ENCODE measurements around the gene NAV2. TPM values are rescaled to one million over a fixed set of nuclear protein-coding genes. Genes with fewer than 3 reads are reported as not detected.
A peak's percentile ranks its signal among the peaks of the same experiment; 100 is the strongest.

Gene NAV2
- total RNA-seq, 1 experiment from 2014 or later, result 23.3 TPM

DNA sequence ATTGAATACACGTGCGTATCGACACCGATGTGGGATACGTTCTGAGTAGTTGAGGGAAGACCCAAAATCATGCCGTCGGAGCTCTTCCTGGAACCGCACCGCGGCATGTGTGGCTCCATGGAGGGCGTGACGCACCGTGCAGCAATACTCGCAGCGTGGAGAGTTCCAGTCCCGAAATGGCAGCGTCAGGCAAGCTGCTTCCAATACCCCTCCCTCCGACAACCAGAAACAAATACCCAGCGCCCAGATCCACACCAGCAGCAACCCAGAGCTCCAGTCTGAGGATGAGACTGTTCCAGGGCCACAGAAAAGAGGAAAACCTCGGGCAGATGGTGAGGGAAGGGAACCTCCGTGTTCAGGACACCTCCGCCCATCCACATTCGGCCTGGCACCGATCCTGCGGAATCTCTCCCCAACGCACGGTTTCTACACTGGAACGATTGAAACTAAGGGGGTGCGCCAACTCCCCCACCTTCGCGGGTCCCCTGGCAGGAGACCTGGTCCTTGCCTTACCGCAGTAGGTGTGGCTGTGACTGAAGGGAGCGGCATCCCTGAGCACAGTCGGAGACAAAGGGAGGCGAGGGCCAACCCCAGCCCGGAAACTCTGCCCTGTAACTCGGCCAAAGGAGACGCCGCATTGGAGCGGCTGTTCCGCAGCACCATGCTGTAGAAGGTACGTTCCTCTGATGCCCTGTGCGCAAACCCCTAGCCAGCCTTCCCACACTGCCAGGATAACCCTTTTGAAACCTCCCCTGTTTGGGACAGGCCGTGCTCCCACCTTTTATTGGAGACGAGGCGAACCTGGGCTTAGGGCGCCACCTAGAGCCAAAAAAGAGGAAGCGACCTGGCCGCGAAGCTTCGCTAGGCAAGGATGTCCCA is 419.4 kb downstream of the NAV2 start:
- TF ChIP-seq, protein P1, sequence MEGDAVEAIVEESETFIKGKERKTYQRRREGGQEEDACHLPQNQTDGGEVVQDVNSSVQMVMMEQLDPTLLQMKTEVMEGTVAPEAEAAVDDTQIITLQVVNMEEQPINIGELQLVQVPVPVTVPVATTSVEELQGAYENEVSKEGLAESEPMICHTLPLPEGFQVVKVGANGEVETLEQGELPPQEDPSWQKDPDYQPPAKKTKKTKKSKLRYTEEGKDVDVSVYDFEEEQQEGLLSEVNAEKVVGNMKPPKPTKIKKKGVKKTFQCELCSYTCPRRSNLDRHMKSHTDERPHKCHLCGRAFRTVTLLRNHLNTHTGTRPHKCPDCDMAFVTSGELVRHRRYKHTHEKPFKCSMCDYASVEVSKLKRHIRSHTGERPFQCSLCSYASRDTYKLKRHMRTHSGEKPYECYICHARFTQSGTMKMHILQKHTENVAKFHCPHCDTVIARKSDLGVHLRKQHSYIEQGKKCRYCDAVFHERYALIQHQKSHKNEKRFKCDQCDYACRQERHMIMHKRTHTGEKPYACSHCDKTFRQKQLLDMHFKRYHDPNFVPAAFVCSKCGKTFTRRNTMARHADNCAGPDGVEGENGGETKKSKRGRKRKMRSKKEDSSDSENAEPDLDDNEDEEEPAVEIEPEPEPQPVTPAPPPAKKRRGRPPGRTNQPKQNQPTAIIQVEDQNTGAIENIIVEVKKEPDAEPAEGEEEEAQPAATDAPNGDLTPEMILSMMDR (conservative IDR thresholded peaks at IDR 0.05), result peak; percentile 90
- no peak for TF ChIP-seq EZH2 (IDR thresholded peaks at IDR 0.05; ENCODE audit: low read depth)
- peak overlapping the region; percentile 70 for H3K4me2 ChIP-seq
- BruUV-seq (replicated peaks), result no TSS peak
- no peaks in the 10 kb centered on the region for H3K27me3 ChIP-seq (ENCODE audit: insufficient read depth, low read depth)
- peak overlapping the region; percentile 59 for H2AFZ ChIP-seq
- peak overlapping the region; percentile 38; the same call in 1 of the 2 replicates for H3K4me3 ChIP-seq
- no peaks in the 10 kb centered on the region for H3K36me3 ChIP-seq (ENCODE audit: low read depth)
- H3K9me3 ChIP-seq (ENCODE audit: insufficient read depth, low read depth), result no peaks in the 10 kb centered on the region
- DNase-seq, result peak in 1 of 2 experiments; percentile 57
- CTCF ChIA-PET, result interaction anchor here (0.7 to 1.6 kb wide), 6 partner anchors 16 to 229 kb away, joined by 3 to 7 read pairs (median 4); no protein-coding TSS in a partner anchor
- H3K79me2 ChIP-seq (ENCODE audit: low read depth), result no peaks in the 10 kb centered on the region
- intact Hi-C loops (cut with micrococcal nuclease; ENCODE audit: unreplicated experiment), result loop anchor here (1.0 to 10.0 kb wide), 8 partner anchors 181 to 1061 kb away; no protein-coding TSS in a partner anchor
- no peak overlapping the region for H3K27ac ChIP-seq
- H3K4me1 ChIP-seq (replicated peaks; ENCODE audit: insufficient read depth), result no peaks in the 10 kb centered on the region
- no peaks in the 10 kb centered on the region for H3F3A ChIP-seq (ENCODE audit: insufficient read depth, low read depth)
- POLR2A ChIA-PET (ENCODE audit: unreplicated experiment), result no interaction called here
- H3K9me2 ChIP-seq (ENCODE audit: insufficient read depth), result no peaks in the 10 kb centered on the region
- no peaks in the 10 kb centered on the region for H4K20me1 ChIP-seq (ENCODE audit: insufficient read depth)

DNA sequence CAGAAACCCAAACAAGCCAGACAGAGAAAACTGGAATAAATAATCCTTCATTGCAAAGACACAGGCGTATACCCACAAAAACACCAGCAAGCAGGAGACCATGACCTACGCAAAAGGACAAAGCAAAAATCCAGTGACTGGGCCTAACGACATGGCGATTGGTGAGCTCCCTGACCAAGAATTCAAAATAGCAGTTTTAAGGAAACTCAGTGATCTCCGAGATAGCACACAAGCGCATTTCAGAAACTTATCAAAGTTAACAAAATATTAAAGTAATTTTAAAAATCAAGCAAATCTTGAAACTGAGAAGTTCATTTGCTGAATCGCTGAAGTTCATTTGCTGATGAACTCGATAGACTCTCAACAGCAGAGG is 420.0 kb downstream of the NAV2 start:
- no TSS peak for BruUV-seq (replicated peaks)
- intact Hi-C loops (cut with micrococcal nuclease; ENCODE audit: unreplicated experiment), result loop anchor here (1.0 to 10.0 kb wide), 8 partner anchors 181 to 1062 kb away; no protein-coding TSS in a partner anchor
- peak overlapping the region; percentile 70 for H3K4me2 ChIP-seq
- H3K4me3 ChIP-seq, result no peak overlapping the region; the same call in 1 of the 2 replicates
- H3K36me3 ChIP-seq (ENCODE audit: low read depth), result no peaks in the 10 kb centered on the region
- no peak overlapping the region for H2AFZ ChIP-seq
- H3K79me2 ChIP-seq (ENCODE audit: low read depth), result no peaks in the 10 kb centered on the region
- no peaks in the 10 kb centered on the region for H3K9me3 ChIP-seq (ENCODE audit: insufficient read depth, low read depth)
- no peaks in the 10 kb centered on the region for H3F3A ChIP-seq (ENCODE audit: insufficient read depth, low read depth)
- no peak for DNase-seq
- no peak overlapping the region for H3K27ac ChIP-seq
- H3K9me2 ChIP-seq (ENCODE audit: insufficient read depth), result no peaks in the 10 kb centered on the region
- no peaks in the 10 kb centered on the region for H3K4me1 ChIP-seq (replicated peaks; ENCODE audit: insufficient read depth)
- ChIA-PET CTCF (interaction anchor here (0.7 to 1.6 kb wide), 7 partner anchors 17 to 229 kb away, joined by 3 to 7 read pairs (median 4); no protein-coding TSS in a partner anchor), POLR2A (ENCODE audit: unreplicated experiment) (no interaction called here)
- H3K27me3 ChIP-seq (ENCODE audit: insufficient read depth, low read depth), result no peaks in the 10 kb centered on the region
- TF ChIP-seq, protein P1 (conservative IDR thresholded peaks at IDR 0.05), result peak; percentile 18; the same call in 1 of the 2 replicates
- TF ChIP-seq EZH2 (IDR thresholded peaks at IDR 0.05; ENCODE audit: low read depth), result no peak
- no peaks in the 10 kb centered on the region for H4K20me1 ChIP-seq (ENCODE audit: insufficient read depth)

DNA sequence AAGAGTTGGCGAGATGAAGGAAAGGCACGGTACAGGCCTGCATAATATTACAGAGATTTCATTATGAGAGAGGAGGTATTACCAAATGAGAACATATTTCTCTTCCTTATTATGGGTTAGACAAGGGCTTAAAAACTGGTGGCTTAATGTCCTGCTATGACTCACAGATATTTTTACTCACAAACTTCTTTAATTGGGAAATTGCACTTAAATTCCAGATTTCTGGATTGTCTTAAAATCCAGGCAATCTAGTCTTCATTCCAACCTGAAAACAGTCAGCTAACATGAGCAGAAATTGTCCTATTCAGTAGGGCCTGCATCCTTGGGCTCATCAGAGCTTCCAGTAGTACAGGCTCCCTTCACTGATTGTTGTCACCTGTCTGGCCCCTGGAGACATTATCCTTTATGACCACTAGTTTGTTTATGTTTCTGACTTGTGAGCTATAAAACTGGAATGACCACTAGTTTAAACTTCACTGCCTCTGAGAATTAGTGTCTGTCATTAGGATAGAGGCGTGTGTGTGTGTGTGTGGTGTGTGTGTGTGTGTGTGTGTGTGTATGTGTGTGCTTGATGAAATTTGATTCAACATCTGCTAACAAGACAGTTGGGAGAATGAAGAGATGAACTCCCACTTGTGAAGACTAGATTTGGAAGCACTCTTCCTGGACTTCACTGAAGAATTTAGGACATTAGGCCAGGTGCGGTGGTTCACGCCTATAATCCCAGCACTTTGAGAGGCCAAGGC is 422.5 kb downstream of the NAV2 start:
- Histone ChIP-seq H3K27ac (no peak overlapping the region), H3K27me3 (ENCODE audit: insufficient read depth, low read depth) (no peaks in the 10 kb centered on the region), H3K9me3 (ENCODE audit: insufficient read depth, low read depth) (no peaks in the 10 kb centered on the region), H3K36me3 (ENCODE audit: low read depth) (no peaks in the 10 kb centered on the region), H2AFZ (no peak overlapping the region), H3K79me2 (ENCODE audit: low read depth) (no peaks in the 10 kb centered on the region), H3K4me1 (replicated peaks; ENCODE audit: insufficient read depth) (no peaks in the 10 kb centered on the region), H3K4me2 (no peak overlapping the region), H3F3A (ENCODE audit: insufficient read depth, low read depth) (no peaks in the 10 kb centered on the region), H4K20me1 (ENCODE audit: insufficient read depth) (no peaks in the 10 kb centered on the region), H3K4me3 (no peak overlapping the region), H3K9me2 (ENCODE audit: insufficient read depth) (no peaks in the 10 kb centered on the region)
- CTCF ChIA-PET, result interaction anchor here (0.6 kb wide), 2 partner anchors 41 to 216 kb away, joined by 3 to 6 read pairs; no protein-coding TSS in a partner anchor
- no peak for TF ChIP-seq EZH2 (IDR thresholded peaks at IDR 0.05; ENCODE audit: low read depth)
- TF ChIP-seq, protein P1 (conservative IDR thresholded peaks at IDR 0.05), result no peak
- no peak for DNase-seq
- BruUV-seq (replicated peaks), result no TSS peak
- intact Hi-C loops (cut with micrococcal nuclease; ENCODE audit: unreplicated experiment), result loop anchor here (5.0 to 10.0 kb wide), 3 partner anchors 198 to 470 kb away; no protein-coding TSS in a partner anchor
- POLR2A ChIA-PET (ENCODE audit: unreplicated experiment), result interaction anchor here (0.7 kb wide), 1 partner anchor 387 kb away, joined by 6 read pairs; no protein-coding TSS in a partner anchor

Data from PC-9 (cell line).